ENCODE measurements around the gene FABP1. TPM values are rescaled to one million over a fixed set of nuclear protein-coding genes. Genes with fewer than 3 reads are reported as not detected.

Gene FABP1
- total RNA-seq, 4 donors from 2014 or later, result 0.41 to 11.6 (median 5.2) TPM

DNA sequence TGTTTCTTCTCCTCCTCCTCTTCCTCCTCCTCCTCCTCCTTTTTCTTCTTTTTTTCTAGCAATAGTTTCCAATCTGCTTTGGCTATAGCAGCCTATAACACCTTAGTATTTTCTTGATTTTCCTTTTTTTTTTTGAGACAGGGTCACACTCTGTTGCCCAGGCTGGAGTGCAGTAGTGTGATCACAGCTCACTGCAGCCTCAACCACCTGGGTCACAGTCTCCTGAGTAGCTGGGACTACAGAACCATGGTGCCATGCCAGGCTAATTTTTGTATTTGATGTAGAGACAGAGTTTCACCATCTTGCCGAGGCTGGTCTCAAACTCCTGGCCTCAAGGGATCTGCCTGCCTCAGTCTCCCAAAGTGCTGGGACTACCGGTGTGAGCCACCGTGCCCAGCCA, 31.6 kb upstream of the FABP1 start:
- Histone ChIP-seq H3K4me3 (no peak overlapping the region), H3K36me3 (no peaks in the 10 kb centered on the region), H3K4me1 (peaks cover 3 to 12% of the 10 kb centered on the region in 2 donors), H3K27ac (no peak overlapping the region), H3K27me3 (no peaks in the 10 kb centered on the region), H3K9me3 (no peaks in the 10 kb centered on the region)
- no peak for ATAC-seq
- no peak for DNase-seq
- intact Hi-C loops (cut with DNase I; ENCODE audit: low total_unique reads), result no loop called here
- no peak for TF ChIP-seq POLR2A (IDR thresholded peaks at IDR 0.05)
- TF ChIP-seq, protein P1, sequence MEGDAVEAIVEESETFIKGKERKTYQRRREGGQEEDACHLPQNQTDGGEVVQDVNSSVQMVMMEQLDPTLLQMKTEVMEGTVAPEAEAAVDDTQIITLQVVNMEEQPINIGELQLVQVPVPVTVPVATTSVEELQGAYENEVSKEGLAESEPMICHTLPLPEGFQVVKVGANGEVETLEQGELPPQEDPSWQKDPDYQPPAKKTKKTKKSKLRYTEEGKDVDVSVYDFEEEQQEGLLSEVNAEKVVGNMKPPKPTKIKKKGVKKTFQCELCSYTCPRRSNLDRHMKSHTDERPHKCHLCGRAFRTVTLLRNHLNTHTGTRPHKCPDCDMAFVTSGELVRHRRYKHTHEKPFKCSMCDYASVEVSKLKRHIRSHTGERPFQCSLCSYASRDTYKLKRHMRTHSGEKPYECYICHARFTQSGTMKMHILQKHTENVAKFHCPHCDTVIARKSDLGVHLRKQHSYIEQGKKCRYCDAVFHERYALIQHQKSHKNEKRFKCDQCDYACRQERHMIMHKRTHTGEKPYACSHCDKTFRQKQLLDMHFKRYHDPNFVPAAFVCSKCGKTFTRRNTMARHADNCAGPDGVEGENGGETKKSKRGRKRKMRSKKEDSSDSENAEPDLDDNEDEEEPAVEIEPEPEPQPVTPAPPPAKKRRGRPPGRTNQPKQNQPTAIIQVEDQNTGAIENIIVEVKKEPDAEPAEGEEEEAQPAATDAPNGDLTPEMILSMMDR (IDR thresholded peaks at IDR 0.05 in 4 of 5, conservative IDR thresholded peaks at IDR 0.05 in 1 of 5), result no peak
- in situ Hi-C loops (cut with MboI; ENCODE audit: low sequenced_read_pairs in 4 of 4), result loop anchor here (5.0 kb wide), 1 partner anchor 97 kb away; no protein-coding TSS in a partner anchor

DNA sequence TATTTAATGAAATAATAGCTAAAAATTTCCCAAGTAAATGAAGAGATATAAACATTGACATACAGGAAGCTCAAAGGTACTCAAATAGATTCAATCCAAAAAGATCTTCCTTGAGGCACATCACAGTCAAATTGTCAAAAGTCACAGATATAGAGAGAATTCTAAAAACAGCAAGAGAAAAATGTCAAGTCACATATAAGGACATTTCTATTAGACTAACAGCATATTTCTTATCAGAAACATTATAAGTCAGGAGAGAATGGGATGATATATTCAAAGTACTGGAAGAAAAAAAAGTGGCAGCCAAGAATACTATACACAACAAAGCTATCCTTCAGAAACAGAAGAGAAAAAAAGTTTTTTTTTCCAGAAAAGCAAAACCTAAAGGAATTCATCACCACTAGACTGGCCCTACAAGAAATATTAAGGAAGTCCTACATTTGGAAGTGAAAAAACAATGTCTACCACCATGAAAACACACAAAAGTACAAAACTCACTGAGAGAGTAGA, 21.1 kb upstream of the FABP1 start:
- Histone ChIP-seq H3K36me3 (no peaks in the 10 kb centered on the region), H3K27ac (no peak overlapping the region), H3K9me3 (no peaks in the 10 kb centered on the region), H3K4me1 (no peaks in the 10 kb centered on the region), H3K4me3 (no peak overlapping the region), H3K27me3 (no peaks in the 10 kb centered on the region)
- DNase-seq, result no peak
- in situ Hi-C loops (cut with MboI; ENCODE audit: low sequenced_read_pairs in 4 of 4) (no loop called here), intact Hi-C loops (cut with DNase I; ENCODE audit: low total_unique reads) (no loop called here)
- TF ChIP-seq, protein P1 (IDR thresholded peaks at IDR 0.05 in 4 of 5, conservative IDR thresholded peaks at IDR 0.05 in 1 of 5), result no peak
- TF ChIP-seq POLR2A (IDR thresholded peaks at IDR 0.05), result no peak
- ATAC-seq, result no peak

DNA sequence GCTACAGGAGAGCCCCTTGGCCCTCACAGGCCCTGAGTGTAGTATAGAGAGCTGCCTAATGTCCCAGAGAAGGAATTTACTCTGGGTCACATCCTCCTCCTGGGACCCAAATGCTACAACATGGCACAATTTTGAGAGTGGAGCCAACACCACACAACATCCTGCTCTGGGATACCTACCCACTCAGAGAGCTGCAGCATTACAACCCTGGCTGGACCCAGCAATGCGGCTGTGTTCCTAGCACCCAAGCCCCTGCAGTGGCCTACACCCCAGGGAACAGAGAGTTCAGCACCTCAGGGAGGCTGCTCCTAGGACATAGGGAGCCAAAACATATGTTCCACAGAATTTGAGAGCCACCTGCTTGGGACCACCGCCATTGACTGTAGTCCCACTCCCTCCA, 19.3 kb upstream of the FABP1 start:
- in situ Hi-C loops (cut with MboI; ENCODE audit: low sequenced_read_pairs in 4 of 4), result no loop called here
- H3K27me3 ChIP-seq, result no peaks in the 10 kb centered on the region
- intact Hi-C loops (cut with DNase I; ENCODE audit: low total_unique reads), result no loop called here
- no peaks in the 10 kb centered on the region for H3K4me1 ChIP-seq
- H3K36me3 ChIP-seq, result no peaks in the 10 kb centered on the region
- no peak overlapping the region for H3K27ac ChIP-seq
- H3K4me3 ChIP-seq, result no peak overlapping the region
- no peaks in the 10 kb centered on the region for H3K9me3 ChIP-seq
- ATAC-seq (no peak), DNase-seq (no peak)
- no peak for TF ChIP-seq POLR2A (IDR thresholded peaks at IDR 0.05)
- TF ChIP-seq, protein P1 (IDR thresholded peaks at IDR 0.05 in 4 of 5, conservative IDR thresholded peaks at IDR 0.05 in 1 of 5), result no peak

DNA sequence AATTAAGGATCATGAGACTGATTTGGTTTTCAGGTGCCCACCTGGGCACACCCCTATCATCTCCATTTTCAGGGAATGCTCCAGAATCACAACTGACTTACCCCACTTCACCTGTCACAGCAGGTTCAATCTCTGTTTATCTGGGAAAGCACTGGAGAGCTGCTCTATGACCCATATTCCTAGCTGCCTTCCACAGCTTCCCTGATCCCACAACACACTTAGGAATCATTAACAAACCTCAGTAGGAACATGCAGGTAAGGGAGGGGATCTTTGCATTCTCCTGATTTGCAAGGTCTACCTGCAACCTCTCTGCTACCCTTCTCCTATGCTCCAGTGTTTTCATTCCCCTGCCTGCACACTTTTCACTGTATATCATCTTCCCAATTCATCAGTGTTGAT, 18.7 kb upstream of the FABP1 start:
- ATAC-seq (no peak), DNase-seq (no peak)
- no peaks in the 10 kb centered on the region for H3K9me3 ChIP-seq
- H3K27ac ChIP-seq, result no peak overlapping the region
- in situ Hi-C loops (cut with MboI; ENCODE audit: low sequenced_read_pairs in 4 of 4) (no loop called here), intact Hi-C loops (cut with DNase I; ENCODE audit: low total_unique reads) (no loop called here)
- no peaks in the 10 kb centered on the region for H3K36me3 ChIP-seq
- no peaks in the 10 kb centered on the region for H3K27me3 ChIP-seq
- H3K4me1 ChIP-seq, result no peaks in the 10 kb centered on the region
- H3K4me3 ChIP-seq, result no peak overlapping the region
- no peak for TF ChIP-seq POLR2A (IDR thresholded peaks at IDR 0.05)
- TF ChIP-seq, protein P1 (IDR thresholded peaks at IDR 0.05 in 4 of 5, conservative IDR thresholded peaks at IDR 0.05 in 1 of 5), result no peak

DNA sequence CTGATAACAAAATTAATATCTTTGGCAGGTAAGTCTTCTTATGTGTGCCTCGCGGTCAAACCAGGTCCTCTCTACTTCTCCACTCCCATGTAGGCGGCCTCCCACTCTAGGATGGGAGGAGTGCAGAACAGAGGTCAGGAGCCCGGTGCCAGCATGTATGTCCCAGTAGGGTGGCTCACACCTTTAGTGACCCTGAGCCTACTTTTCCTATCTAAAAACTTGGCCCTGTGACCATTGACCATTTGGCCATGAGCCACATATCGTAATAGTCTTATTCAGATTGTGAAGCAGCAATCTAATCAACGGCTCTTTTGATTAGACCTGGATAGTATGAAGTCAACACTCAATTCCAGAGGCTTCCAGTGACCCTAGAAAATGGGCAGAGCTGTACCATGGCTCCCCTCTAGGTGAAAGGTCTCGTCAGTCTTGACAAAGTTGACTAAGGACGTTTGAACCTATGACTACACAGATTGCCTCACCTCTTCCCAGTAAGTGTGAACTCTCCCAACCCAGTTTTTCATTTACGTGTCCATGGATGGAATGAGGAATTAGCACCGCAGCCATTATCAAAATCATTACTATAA, 17.1 kb upstream of the FABP1 start:
- H3K9me3 ChIP-seq, result no peaks in the 10 kb centered on the region
- no peaks in the 10 kb centered on the region for H3K27me3 ChIP-seq
- H3K36me3 ChIP-seq, result no peaks in the 10 kb centered on the region
- no peaks in the 10 kb centered on the region for H3K4me1 ChIP-seq
- DNase-seq (no peak), ATAC-seq (no peak)
- in situ Hi-C loops (cut with MboI; ENCODE audit: low sequenced_read_pairs in 4 of 4) (no loop called here), intact Hi-C loops (cut with DNase I; ENCODE audit: low total_unique reads) (no loop called here)
- no peak overlapping the region for H3K27ac ChIP-seq
- TF ChIP-seq, protein P1 (IDR thresholded peaks at IDR 0.05 in 4 of 5, conservative IDR thresholded peaks at IDR 0.05 in 1 of 5), result no peak
- no peak for TF ChIP-seq POLR2A (IDR thresholded peaks at IDR 0.05)
- no peak overlapping the region for H3K4me3 ChIP-seq
